Left ventricle myocardium inferior (tissue), 1 donor: ENCODE results near the gene SHISA7. TPM values are rescaled to one million over a fixed set of nuclear protein-coding genes. Genes with fewer than 3 reads are reported as not detected.
A peak's percentile ranks its signal among the peaks of the same experiment; 100 is the strongest.

Source experiments
- DNase-seq: peaks from one replicate; pipeline ENCODE4 v3.0.0-alpha.2; 2020
- H3K27ac ChIP-seq: fragments of 200-600 bp; replicated peaks from 2 replicates; pipeline ENCODE4 v1.8.0; 2021
- H3K27me3 ChIP-seq: fragments of 200-600 bp; 2 replicates; pipeline ENCODE4 v1.8.0; 2021; ENCODE audit warnings: low read depth
- H3K36me3 ChIP-seq: fragments of 200-600 bp; 2 replicates; pipeline ENCODE4 v1.8.0; 2021
- H3K4me1 ChIP-seq: fragments of 200-600 bp; 2 replicates; pipeline ENCODE4 v1.8.0; 2021
- H3K4me3 ChIP-seq: fragments of 200-600 bp; 2 replicates; pipeline ENCODE4 v1.8.0; 2021; ENCODE audit warnings: mild to moderate bottlenecking, moderate library complexity
- H3K9me3 ChIP-seq: fragments of 200-600 bp; replicated peaks from 2 replicates; pipeline ENCODE4 v1.8.0; 2021
- CTCF ChIP-seq: fragments of 200-600 bp; IDR thresholded peaks from 2 replicates; pipeline ENCODE4 v1.8.0; 2021; ENCODE audit warnings: antibody characterized with exemption, mild to moderate bottlenecking, borderline replicate concordance
- intact Hi-C: fragments of 100-400 bp; cut with micrococcal nuclease; formaldehyde crosslinking; loops from one replicate; pipeline ENCODE4 v1.11.0; 2022
- total RNA-seq: library from RNA; stranded (reverse); fragmentation: NEBNext Ultra II Directional; extraction: Animal tissue kit (Norgen Biotek cat#: 25700); gene quantifications from one replicate; pipeline ENCODE4 v1.2.1, GENCODE V29; 2021
- donor health status: DM: no; HTN: yes; CAD: no; lungs with severe emphysema.

The SHISA7 gene
- total RNA-seq, 1 donor from 2014 or later = not detected

GRCh38 chr19:55454787-55455243 is 11.7 kb upstream of the SHISA7 start:
- TF ChIP-seq CTCF = peak; percentile 56
- H3K27ac ChIP-seq = no peak overlapping the region
- DNase-seq = no peak
- intact Hi-C loops = no loop called here
- no peaks in the 10 kb centered on the region for H3K36me3 ChIP-seq
- H3K9me3 ChIP-seq = no peaks in the 10 kb centered on the region
- H3K4me1 ChIP-seq = peaks cover 17% of the 10 kb centered on the region
- H3K27me3 ChIP-seq = peaks cover 28% of the 10 kb centered on the region
- no peak overlapping the region for H3K4me3 ChIP-seq

GRCh38 chr19:55453511-55454260 is 10.6 kb upstream of the SHISA7 start:
- no peak for TF ChIP-seq CTCF
- Histone ChIP-seq H3K4me3 (no peak overlapping the region), H3K27me3 (peaks cover 36% of the 10 kb centered on the region), H3K36me3 (no peaks in the 10 kb centered on the region), H3K4me1 (peaks cover 13% of the 10 kb centered on the region), H3K9me3 (no peaks in the 10 kb centered on the region), H3K27ac (no peak overlapping the region)
- DNase-seq = no peak
- intact Hi-C loops = no loop called here

GRCh38 chr19:55452749-55453346 is 9.7 kb upstream of the SHISA7 start:
- Histone ChIP-seq H3K27ac (no peak overlapping the region), H3K4me3 (peak overlapping the region; percentile 37), H3K36me3 (no peaks in the 10 kb centered on the region), H3K4me1 (peaks cover 13% of the 10 kb centered on the region), H3K9me3 (no peaks in the 10 kb centered on the region), H3K27me3 (peaks cover 36% of the 10 kb centered on the region)
- DNase-seq = peak; percentile 66
- intact Hi-C loops = no loop called here
- no peak for TF ChIP-seq CTCF

- intact Hi-C loops = no loop called here
These were observed 9.1 kb upstream of the SHISA7 start for GRCh38 chr19:55451965-55452748.

More at GRCh38 chr19:55451965-55452748, 9.1 kb upstream of the SHISA7 start:
- Histone ChIP-seq H3K4me3 (peak overlapping the region; percentile 37), H3K4me1 (peaks cover 13% of the 10 kb centered on the region), H3K27ac (no peak overlapping the region), H3K36me3 (no peaks in the 10 kb centered on the region), H3K27me3 (peaks cover 39% of the 10 kb centered on the region), H3K9me3 (no peaks in the 10 kb centered on the region)
- TF ChIP-seq CTCF = no peak
- no peak for DNase-seq
